ENCODE measurements around the gene THYN1.

THYN1 gene

DNA sequence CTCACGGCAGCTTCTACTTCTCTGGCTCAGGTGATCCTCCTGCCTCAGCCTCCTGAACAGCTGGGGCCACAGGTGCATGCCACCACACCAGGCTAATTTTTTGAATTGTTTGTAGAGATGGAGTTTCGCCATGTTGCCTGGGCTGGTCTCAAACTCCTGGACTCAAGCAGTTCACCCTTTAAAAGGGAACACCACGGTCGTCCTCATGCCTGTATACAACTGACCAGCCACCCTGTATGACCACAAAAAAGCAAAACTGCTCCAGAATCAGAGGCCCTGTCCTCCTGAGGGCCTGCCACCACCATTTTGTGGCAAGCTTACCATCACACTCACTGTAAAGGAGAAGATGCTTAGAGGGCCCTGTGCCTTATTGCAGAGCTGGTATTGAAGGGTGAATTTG lies 25.2 kb upstream of the THYN1 start:
- DNase-seq (ENCODE audit: low spot score), result no peak
- in situ Hi-C loops (cut with MboI; ENCODE audit: low pct_unique_long_range_greater_than_20kb, low sequenced_read_pairs, unreplicated experiment), result no loop called here
- TF ChIP-seq, protein P1, sequence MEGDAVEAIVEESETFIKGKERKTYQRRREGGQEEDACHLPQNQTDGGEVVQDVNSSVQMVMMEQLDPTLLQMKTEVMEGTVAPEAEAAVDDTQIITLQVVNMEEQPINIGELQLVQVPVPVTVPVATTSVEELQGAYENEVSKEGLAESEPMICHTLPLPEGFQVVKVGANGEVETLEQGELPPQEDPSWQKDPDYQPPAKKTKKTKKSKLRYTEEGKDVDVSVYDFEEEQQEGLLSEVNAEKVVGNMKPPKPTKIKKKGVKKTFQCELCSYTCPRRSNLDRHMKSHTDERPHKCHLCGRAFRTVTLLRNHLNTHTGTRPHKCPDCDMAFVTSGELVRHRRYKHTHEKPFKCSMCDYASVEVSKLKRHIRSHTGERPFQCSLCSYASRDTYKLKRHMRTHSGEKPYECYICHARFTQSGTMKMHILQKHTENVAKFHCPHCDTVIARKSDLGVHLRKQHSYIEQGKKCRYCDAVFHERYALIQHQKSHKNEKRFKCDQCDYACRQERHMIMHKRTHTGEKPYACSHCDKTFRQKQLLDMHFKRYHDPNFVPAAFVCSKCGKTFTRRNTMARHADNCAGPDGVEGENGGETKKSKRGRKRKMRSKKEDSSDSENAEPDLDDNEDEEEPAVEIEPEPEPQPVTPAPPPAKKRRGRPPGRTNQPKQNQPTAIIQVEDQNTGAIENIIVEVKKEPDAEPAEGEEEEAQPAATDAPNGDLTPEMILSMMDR (IDR thresholded peaks at IDR 0.05; ENCODE audit: extremely low read depth, insufficient read depth, missing control alignments), result no peak

DNA sequence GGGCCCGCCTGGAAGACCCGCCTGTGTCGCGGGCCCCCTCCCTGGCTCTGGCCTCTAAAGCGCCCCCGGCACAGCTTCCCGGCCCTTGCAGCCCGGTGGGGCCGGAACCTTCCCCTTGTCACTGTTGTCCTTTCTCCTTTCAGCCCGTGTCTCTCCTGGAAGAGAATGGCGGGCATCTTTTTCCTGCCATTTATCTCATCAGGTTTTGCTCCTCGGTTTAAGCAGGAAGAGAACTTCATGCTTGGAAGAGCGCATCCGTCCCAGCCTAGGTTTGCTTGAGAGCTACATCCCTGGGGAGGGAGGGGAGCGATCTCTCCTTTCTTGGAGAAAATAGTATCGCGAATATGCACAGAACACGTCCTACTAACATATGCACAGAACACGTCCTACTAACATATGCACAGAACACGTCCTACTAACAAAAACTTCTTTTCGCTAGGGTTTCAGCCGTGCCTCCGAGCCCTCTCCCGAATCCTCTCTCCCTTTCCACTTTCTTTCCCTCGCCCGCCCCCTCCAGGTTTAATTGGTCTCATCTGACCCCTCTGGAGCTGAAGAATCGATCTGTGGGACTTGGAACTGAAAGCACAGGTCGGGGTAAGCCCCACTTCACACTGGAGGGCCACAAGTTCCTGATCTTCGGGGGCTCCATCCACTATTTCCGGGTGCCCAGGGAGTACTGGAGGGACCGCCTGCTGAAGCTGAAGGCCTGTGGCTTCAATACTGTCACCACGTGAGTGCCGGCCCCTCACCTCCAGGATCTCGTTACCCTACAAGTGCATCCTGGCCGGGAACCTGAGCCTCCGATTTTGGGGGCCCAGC lies 24.2 kb upstream of the THYN1 start:
- TF ChIP-seq, protein P1 (IDR thresholded peaks at IDR 0.05; ENCODE audit: extremely low read depth, insufficient read depth, missing control alignments), result no peak
- in situ Hi-C loops (cut with MboI; ENCODE audit: low pct_unique_long_range_greater_than_20kb, low sequenced_read_pairs, unreplicated experiment), result no loop called here

DNA sequence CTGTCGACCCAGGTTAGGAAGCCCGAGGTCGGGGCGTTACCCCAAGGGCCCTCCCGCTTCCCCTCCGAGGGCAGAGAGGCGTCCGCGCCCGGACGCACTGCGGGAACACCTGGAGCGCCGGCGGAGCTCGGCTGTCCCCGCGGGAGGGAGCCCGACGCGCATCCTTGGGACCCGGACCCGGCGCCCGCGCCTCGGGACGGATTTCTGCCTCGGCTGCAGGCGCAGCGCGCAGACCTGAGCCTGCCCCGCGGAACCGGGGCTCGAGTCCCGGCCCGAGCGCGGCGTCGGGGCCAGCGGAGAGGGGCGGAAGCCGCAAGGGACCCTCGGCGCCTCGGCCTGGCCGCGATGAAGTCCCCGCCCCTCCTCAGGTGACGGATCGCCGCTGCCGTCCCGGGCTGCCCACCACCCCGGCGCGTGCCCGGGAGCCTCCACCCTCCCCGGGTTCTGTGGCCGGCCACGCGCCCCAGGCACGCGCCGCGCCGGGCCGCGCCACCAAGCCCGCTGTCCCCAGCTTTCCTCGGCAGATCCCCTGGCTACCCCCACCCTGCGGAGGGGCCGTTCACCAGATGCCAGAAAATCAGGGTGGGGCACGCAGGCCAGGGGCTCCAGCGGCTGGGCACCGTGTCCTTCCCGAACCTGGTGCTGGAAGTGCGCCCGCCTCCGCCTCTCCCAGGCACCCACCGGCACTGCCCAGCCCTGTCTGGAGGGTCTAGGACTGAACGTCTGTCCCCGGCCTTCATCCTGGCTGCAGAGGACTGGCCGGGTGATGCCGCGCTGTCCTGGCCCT lies 23.4 kb upstream of the THYN1 start:
- TF ChIP-seq, protein P1 (IDR thresholded peaks at IDR 0.05; ENCODE audit: extremely low read depth, insufficient read depth, missing control alignments), result no peak
- in situ Hi-C loops (cut with MboI; ENCODE audit: low pct_unique_long_range_greater_than_20kb, low sequenced_read_pairs, unreplicated experiment), result no loop called here
- DNase-seq (ENCODE audit: low spot score), result no peak

More for the DNA sequence above, 24.2 kb upstream of the THYN1 start:
- DNase-seq (ENCODE audit: low spot score), result no peak

DNA sequence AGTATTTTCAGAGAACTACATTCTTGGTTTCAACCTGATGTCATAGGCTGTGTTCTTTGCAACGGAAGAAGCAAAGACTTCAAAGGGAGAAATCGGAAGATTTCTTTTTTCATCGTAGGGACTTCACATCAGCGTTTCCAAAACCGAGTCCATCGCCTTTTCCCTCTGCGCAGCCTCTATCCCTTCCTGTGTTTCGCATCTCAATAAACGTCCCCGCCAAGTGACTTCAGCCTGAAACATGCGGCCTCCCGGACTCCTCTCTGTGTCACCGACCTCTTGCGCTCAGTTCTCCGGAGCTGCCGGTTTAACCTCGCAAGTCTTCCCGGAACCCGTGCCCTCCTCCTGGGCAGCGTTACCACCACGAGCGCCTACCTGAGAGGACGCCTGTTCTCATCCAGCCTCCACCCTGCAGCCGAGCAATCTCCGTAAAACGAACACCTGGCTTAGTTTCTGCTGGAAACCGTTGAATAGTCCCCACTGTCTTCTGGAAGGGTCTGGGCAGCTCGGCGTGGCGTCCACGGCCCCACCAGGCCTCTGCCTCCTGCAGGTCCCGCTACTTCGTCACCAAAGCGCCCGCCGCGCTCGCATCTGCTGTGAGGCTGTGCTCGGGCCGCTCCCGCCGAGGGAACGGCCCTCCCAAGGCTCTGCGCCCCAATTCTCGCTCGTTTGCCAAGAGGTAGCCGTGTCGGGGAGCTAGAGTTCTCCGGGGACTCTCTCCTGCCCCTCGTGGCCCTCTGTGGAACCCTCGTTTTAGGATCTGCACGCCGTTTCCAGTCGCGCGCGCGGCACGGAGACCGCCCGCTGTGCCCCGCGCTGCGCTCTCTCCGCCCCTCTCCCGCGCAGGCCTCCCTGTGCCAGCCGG lies 22.6 kb upstream of the THYN1 start, which contains the start of gene GLB1L3:
GLB1L3 (plus strand) TSS at position 846 of the 862 bp plus-strand sequence. CDS start 362 bp downstream, outside the sequence.
- DNase-seq (ENCODE audit: low spot score), result peak; percentile 73
- TF ChIP-seq, protein P1 (IDR thresholded peaks at IDR 0.05; ENCODE audit: extremely low read depth, insufficient read depth, missing control alignments), result peak; percentile 44
- in situ Hi-C loops (cut with MboI; ENCODE audit: low pct_unique_long_range_greater_than_20kb, low sequenced_read_pairs, unreplicated experiment), result no loop called here

DNA sequence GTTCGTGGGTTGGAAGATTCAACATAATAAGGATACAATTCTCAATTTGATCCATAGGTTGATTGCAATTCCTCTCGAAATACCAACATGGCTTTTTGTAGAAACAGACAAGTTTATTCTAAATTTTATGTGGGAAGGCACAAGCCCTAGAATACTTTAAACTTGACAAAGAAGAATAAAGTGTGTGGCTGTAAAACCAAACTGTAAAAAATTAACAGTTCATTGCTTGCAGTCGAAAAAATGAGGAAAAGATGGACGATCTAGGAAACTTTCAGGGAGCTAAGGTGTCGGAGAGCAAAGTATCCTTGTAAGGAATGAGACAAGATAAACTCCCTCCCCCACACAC lies 22.0 kb upstream of the THYN1 start:
- in situ Hi-C loops (cut with MboI; ENCODE audit: low pct_unique_long_range_greater_than_20kb, low sequenced_read_pairs, unreplicated experiment), result no loop called here
- TF ChIP-seq, protein P1 (IDR thresholded peaks at IDR 0.05; ENCODE audit: extremely low read depth, insufficient read depth, missing control alignments), result no peak
- DNase-seq (ENCODE audit: low spot score), result no peak

DNA sequence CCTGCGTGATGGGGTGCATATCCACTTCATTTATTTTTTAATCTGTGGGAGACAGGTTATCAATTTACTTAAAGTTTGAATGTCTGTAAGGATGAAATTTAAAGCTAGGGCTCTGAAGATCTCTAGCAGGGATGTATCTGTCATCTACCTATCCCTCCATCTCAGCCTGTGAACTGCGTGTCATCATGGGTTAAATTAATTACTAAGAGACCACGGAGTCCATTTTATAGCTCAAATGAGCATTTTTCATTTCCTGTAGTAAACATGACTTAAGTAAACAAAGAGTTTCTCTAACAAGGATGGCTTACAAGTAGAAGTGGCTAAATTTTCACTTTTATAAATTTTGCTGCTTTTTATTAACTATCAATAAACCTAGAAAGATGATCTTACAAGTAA lies 20.2 kb upstream of the THYN1 start:
- in situ Hi-C loops (cut with MboI; ENCODE audit: low pct_unique_long_range_greater_than_20kb, low sequenced_read_pairs, unreplicated experiment), result no loop called here
- DNase-seq (ENCODE audit: low spot score), result no peak
- TF ChIP-seq, protein P1 (IDR thresholded peaks at IDR 0.05; ENCODE audit: extremely low read depth, insufficient read depth, missing control alignments), result no peak
